GM18508 (cell line): ENCODE results near the gene RBM38.

Experiments
- ATAC-seq: cut with Tn5 transposase; IDR thresholded peaks from one replicate; pipeline ENCODE4 v1.9.1; 2021; ENCODE audit warnings: moderate number of reproducible peaks; ENCODE audit not compliant: insufficient read depth, unreplicated experiment

RBM38 gene

GRCh38 chr20:57388953-57389694 lies 2.1 kb upstream of the RBM38 start:
- ATAC-seq: no peak

DNA sequence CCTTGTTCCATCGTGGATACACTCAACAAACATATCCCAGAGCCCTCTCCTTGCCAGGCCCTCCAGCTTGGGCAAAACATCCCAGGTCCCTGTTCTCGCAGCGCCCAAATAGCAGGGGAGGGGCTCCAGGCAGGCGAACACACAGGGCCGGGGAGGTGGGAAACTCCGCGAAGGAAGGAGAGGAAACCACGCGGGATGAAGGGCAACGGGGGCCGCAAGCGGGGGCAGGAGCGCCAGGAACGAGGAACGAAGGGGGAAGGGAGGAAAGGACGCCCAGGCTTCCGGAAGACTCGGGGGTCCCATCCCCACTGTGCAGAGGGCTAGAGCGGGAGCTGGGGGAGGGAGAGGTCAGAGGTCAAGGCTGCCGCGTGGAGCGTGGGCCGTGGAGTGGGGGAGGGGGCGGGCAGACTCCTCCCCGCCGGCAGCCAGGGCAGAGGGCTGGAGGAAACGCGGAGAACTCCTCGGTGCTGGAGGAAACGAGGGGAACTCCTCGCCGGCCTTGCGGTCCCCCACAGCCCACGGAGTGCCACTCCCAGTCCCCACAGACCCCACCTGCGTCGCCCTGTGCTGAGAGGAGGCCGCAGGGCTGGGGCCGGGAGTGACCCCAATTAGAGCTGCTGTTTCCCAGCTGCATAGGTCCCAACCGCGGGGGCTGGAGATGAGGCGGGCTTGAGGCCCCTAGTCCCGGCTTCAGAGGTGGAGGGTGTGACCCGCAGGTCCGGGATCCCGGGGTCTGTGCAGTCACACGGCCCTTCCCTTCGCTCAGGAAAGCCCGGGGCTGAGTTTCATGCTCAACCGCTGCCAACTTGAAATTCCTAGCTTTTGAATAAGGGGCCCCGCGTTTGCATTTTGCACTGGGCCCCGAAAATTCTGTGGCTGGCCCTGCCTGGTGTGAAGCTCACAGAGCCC lies 1.2 kb upstream of the RBM38 start:
- ATAC-seq: no peak

GRCh38 chr20:57391439-57392301 lies 474 bp downstream of the RBM38 start:
- ATAC-seq: no peak

DNA sequence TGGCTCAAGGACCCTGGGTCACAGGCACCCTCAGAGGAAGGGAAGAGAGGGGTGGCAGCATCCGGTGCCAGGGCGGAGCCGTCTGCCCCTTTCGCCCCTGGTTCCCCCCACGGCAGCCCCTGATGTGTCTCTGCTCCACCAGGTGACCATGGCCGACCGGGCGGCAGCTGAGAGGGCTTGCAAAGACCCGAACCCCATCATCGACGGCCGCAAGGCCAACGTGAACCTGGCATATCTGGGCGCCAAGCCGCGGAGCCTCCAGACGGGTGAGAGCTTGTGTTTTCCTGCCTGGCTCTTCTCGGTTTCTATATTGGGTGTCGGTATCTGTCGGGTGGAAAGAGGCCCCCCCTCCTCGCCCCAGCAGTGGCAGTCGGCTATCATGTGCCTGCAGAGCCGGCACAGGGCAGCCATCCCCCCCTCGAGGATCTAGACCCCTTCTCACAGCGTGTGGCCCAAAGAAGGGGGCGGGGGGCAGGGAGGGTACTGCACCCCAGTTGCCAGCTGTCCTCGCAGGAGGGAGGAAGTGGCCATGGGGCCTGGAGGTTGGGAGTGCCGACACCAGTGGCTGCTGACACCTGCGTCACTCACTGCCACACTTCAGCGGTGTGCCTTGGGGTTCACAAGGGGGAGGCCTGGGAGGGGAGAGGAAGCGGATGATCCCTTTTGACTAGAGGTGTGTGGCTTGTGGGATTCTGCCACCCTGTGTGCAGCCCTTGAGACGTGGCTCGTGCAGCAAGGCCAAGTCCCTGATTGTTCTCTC lies 1.5 kb downstream of the RBM38 start:
- no peak for ATAC-seq

GRCh38 chr20:57393321-57394120 lies 2.3 kb downstream of the RBM38 start:
- ATAC-seq: no peak

GRCh38 chr20:57394121-57395082 lies 3.2 kb downstream of the RBM38 start:
- no peak for ATAC-seq

- no peak for ATAC-seq
These were observed 4.1 kb downstream of the RBM38 start for GRCh38 chr20:57395111-57395966.

DNA sequence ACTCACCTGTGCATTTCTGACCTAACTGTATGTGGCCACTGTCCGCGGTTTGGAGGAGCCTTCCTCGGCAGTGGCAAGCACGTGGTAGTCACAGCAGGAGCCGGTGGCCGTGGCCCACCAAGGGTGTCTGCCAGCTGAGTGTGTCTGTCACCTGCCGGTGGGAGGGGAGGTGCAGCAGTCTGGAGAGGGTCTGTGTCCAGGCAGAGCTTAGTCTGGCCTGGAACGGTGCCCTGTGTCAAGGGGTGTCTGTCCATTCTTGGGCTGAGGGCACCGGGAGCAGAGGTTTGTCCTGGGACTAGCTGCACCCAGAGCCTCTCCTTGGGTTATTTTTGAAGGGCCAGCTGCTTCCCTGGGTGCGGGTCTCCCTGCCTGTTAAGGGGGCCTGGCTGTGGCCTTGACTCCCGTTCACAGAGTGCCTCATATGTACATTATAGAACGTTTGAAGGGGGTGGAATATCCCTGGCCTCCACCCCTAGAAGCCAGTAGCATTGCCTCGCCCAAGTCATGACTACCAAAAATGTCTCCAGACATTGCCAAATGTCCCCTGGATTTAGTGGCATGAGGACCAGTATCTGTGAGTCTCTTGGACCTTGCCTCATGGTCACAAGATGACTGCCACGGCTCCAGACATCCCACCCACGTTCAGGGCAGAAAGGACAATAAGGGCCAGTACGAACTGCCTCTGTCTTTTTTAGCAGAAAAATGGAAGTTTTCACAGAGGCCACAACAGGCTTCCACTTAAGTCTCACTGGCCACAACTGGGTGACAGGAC lies 5.2 kb downstream of the RBM38 start:
- no peak for ATAC-seq

GRCh38 chr20:57396984-57397692 lies 5.9 kb downstream of the RBM38 start:
- no peak for ATAC-seq

DNA sequence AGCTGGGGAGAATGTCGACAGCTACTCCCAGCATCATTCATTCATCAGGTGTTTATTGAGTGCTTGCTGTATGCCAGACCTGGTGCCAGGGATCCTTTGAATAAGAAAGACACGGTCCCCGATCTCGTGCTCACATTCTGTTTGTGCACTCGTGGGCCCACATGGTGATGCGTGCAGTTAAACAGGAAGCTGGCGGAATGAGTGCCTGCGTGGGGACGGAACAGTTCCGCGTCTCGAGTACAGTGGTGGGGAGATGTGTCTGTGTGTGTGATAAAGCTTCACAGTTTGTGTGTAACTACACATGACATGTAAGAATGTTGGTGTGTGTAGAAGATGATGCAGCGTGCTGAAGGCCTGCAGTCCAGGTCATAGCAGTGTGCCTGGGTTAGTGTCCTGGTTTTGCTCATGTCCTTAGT lies 6.5 kb downstream of the RBM38 start:
- ATAC-seq: no peak

DNA sequence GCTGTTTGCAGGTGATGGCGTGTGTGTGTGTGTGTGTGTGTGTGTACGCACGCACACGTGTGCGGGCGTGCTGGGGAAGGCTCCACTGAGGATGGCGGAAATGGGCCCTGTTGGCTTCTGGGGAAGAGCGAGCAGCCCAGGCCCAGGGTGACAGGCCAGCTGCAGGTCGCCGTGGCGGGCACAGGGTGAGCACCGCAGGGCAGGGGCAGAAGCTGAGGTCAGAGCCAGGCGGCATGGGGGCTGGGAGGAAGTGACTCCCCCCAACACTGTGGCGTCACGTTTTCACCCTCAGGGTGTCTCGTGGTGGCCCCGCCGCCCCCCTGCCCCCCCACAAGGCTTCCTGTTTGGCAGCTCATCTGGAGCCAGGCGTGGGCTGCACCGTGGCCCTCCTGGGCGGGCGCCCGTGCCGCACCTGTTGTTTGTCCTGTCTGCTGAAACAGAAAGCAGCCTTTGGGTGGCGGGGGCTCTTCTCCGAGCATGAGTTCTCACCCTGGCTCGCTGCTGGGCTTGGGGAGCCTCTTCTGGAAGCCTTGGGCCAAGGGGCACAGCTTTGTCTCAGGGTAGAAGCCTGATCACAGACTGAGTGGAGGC lies 7.1 kb downstream of the RBM38 start:
- peak; percentile 33 for ATAC-seq

- ATAC-seq: no peak
These were observed 7.8 kb downstream of the RBM38 start for GRCh38 chr20:57398901-57399535.

- ATAC-seq: no peak
These were observed 8.5 kb downstream of the RBM38 start for GRCh38 chr20:57399587-57400155.

DNA sequence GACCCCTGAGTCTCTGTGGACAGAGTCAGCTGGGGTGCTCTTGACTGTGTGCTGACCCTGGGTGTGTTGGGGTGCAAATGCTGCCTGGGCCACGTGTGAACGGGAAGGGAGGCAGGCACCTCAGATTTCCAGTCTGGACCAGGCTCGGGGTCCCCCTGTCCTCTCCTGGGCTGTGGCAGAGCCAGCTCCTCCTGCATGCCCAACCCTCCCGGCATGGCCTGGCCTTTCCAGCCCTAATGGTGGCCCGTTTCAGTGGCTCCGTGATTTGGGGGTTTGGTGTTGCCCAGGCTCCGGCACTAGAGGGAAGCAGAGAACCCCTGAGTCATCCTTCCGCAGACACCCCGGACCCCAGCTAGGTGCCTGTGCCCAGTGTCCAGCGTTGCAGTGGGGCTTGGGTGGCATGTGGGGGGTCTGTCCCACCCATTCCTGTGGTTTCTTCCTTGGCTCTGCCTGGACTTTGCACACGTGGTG lies 9.1 kb downstream of the RBM38 start:
- ATAC-seq: no peak
